ENCODE results near the gene MPP2.
A peak's percentile ranks its signal among the peaks of the same experiment; 100 is the strongest.
"Not testable (repeated sequence)": the region's sequence is repeated elsewhere in the genome, so short reads cannot be mapped to it uniquely, and the experiment has no call there.

Gene MPP2

DNA sequence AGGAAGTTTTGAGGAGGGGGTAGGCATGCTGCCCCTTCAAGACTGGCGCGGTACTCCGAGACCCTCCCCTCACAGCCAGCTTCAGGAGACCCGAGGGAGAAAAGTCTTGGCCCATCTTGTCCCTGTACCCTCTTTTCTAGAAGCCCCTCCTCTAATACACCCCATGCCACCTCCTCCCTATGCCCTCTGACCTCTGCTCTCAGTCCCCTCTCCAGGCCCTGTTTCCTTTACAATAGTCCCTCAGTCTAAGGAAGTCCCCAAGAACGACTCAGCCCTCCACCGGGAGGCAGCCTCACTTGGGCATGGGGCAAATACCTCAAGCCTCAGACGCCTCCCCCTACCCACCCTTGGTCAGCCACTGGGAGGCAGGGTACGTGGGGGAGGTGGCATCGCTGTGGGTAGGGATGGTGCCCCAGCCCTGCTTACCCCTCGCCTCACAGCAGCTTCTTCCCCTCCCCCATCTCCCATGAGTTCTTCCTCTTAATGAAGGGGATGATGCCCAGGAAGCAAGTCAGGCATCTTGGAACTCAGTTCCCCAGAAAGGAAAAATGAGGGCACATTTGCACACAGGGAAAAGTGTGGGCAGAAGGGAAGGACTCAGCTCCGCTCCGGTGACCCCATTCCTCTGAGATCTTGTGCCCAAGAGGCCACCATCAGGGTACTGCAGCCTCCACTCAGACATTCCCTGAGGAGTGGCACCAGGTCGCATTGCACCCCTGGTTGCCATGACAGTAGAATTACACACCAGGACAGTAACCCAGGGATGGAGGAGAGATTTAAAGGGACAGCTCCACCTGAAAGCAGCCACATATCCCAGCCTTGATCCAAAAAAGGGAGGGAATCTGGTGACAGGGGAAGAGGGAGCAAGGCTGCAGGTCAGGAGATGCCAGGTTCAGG, 6.2 kb downstream of the MPP2 start:
- DNase-seq = peak; percentile 43

GRCh38 chr17:43900183-43900857, 7.0 kb downstream of the MPP2 start:
- peak; percentile 90 for DNase-seq

GRCh38 chr17:43898446-43898845, 8.9 kb downstream of the MPP2 start:
- DNase-seq = peak; percentile 37

DNA sequence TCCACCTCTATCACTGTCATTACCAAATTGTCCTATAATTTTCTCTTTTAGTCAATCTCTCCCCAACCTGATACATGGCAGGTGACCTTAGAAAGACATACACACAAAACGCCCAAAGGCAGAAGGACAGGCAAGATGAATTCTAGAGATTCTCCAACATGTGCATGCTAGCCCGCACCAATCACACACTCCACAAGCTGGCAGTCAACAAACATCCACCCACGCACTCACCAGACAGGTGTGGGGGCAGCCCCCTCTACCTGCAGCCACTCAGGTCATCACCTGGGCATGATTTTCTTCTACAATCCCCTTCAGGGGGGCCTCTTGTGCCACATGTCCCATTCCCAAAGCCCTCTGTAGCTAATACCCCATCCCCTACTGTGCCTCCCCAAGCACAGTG, 9.5 kb downstream of the MPP2 start:
- no peak for DNase-seq

DNA sequence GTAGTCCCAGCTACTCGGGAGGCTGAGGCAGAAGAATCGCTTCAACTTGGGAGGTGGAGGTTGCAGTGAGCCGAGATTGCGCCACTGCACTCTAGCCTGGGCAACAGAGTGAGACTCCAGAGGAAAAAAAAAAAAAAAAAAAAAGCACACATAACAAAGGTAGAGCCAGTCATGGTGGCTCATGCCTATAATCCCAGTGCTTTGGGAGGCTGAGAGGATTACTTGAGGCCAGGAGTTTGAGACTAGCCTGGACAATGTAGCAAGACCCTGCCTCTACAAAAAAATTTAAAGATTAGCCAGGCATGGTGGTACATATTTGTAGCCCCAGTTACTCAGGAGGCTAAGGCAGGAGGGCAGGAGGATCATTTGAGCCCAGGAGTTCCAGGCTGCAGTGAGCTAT, 12.8 kb downstream of the MPP2 start:
- not testable (repeated sequence) for DNase-seq

DNA sequence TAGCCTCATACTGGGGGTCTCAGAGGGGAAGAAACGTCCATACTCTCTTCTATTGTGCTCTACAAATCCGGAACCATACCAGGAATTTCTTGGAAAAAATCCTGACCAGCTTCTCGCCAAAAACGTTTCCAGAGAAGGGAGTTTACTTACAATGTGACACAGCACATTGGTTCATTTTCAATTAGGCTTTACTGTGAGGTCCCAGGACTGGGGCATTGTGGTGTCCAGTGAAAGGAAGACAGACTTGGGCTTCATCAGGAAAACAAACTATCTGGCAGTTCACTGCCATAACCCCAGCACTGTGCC, 14.7 kb downstream of the MPP2 start:
- DNase-seq = no peak

DNA sequence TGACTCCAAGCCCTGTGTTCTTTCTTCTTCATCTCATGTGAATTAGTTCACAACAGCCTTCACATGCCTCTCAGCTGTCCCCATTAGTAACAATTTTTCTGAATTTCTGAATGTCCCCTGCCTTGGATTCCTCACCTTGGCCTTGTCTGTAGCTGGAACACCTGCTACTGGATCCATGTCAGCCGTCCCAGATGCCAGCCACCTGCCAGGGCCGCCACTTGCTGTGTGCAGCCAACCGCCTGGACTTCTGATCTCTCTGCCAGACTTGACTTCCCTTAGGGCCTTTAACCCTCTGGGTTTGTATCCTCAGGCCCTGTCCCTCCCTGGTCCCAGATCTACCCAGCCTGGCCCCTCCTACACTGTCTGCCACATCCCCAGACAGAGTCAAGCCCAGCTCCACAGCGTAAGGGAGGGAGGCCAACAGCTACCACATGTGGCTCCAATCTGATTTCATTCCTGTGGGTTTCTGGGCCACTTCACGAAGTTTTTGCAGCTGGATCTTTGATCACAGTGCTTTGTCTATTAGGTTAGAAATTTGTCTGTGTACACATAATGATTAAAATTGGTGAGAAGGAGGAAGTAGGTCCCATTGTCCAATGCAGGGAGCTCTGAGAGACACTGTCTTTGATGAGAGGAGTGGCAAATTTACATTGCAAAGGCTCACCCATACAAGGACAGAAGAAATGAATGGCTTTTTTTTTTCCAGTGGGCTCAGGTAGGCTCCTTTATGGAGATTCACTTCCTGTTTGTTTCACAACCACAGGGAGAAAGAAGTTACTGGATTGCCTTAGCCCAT, 15.3 kb downstream of the MPP2 start:
- DNase-seq = no peak

DNA sequence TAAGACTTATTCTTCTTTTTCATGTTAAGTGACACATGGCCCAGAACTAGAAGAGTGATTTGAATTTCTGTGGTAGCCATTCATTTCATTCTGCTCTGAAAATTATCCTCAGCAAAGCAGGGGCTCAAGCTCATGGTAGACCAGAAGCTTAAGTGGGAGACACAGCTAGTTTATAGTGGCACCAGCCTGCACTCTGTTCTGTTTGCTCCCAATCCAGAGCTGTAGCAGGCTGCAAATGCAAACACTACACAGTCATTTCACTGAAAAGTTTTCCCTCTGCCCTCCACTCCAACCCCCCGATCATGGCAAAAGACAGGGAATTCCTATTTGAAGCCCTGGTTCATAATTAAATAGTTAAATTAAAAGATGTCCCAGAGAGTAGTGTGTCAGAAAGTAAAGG, 17.1 kb downstream of the MPP2 start:
- DNase-seq = no peak

GRCh38 chr17:43888548-43888947, 18.8 kb downstream of the MPP2 start:
- DNase-seq = no peak

- no peak for DNase-seq
Measured at GRCh38 chr17:43882761-43883415, 24.4 kb downstream of the MPP2 start.

GRCh38 chr17:43881758-43882505, 25.4 kb downstream of the MPP2 start:
- DNase-seq = peak; percentile 24

DNA sequence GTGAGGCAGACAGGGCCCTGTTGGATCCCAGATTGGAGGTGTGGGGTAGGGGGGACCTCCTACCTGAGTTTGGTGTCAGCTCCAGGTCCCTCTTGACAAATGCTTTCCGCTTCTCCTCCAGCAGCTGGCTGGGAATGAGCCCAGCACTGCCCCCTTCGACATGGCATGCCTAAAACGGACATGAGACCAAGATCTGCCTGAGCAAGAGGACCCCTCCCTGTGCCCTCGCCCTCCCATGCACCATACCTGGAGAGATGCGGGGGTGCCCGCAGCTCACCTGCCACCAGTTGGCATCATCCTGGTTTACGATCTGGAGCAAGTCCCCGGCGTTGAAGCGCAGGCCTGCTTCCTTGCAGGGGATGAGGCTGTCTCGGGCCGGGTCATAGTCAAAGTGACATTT, 26.2 kb downstream of the MPP2 start:
- DNase-seq = no peak

DNA sequence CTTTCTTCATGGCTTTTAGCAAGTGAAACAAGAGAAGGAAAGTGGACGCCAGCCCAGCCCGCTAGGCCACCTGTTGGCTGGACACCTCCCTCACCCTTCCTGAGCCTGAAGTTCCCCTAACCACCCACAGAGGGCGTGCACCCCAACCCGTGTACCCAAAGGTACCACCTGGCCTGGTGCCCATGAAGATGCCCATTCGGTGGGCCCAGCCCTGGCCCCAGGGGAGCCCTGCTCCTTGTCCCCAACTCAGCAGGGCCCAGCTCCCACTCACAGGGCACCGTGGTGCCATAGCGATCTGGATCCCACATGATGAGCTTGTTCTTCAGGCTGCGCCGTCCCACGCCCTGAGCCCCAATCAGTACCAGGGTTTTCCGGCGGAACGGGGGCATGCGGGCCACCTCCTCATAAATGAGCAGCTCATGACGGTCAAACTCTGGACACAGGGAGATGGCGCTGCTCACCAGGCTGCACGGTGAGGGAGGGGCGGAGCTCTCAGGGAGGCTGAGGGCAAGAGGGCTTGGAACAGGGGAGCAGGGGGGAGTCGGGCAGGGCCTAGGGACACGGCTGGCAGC, 26.8 kb downstream of the MPP2 start:
- peak; percentile 58 for DNase-seq

DNA sequence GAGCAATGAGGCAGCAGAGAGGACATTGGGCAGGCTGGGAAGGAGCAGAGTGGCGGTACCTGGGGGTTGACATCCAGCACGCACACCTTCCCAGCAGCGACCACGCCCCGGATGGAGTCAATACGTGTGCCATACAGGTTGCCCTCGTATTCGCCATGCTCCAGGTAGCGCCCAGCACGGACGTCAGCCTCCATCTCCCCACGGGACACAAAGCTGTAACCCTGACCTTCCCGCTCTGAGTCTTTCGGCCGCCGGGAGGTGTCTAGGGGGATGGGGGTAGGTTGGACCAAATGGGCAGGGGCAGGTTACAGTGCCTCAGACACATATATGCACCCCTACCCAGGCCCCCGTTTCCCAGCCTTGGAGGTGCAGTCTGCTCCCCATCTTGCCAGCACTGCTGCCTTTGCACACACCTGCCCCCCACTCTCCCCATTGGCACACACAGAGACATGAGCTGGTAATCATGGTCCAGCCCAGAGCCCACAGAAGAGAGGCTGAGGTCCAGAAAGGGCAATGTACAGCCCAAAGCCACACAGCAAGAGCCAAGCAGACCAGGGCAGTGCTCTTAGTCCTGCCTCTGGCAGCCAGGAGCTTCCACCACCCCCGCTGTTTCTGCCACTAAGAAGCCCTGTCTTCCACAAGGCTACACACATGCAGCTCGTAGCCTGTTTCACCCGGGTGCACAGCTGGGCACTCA, 27.5 kb downstream of the MPP2 start:
- no peak for DNase-seq

GRCh38 chr17:43878260-43879175, 28.8 kb downstream of the MPP2 start:
- DNase-seq = peak; percentile 78

DNA sequence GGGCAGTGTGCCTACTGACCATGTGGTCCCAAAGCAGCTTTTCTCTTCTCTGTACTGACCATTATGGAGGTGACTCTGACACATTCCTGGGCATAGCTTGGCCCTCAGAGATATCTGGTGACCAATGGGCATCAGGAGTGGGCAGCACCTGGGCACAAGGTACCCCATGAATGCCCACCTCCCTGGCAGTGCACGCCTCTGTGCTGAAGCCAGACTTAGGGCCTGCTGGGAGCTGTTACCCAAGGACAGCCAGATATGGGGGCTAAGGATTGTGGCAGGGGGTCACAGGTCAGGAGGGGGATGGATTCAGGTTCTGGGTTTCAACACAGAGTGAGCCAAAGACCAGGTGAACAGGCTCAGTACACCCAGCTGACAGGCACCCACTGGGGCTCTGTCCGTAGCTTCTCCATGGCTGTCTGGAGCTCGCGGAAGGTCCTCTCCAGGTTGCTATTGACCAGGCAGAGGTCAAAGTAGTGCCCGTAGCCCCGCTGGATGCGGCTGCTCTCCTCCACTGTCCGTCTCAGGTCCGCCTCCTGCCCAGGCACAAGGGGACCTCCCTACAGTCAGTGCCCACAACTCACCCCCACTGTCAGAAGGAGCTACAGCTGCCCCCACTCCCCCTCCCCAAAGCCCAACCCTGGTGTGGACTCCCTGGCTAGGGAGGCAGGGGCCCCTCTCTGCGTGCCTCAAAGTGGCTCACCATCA, 29.7 kb downstream of the MPP2 start:
- DNase-seq = no peak

DNA sequence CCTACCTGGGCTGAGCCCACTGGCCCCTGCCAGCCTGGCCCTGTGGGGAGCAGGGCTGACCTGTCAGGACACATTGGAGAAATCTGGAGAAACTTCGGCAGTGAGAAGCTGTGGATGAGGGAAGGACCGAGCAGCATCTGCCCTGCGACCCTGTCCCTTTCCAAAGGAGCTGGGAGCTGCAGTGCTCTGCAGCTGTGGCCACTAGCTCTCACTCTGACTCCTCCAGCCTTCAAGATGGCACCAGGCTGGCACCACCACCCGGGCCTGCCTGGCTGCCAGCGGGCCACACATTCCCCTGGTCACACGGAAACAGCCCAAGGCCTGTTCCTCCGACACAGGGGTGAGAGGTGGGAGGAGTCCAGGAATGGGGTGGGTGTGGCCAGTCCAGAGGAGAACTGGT, 30.3 kb downstream of the MPP2 start:
- DNase-seq = no peak

GRCh38 chr17:43875476-43876147, 31.7 kb downstream of the MPP2 start:
- no peak for DNase-seq

GRCh38 chr17:43874293-43874692, 33.0 kb downstream of the MPP2 start:
- DNase-seq = no peak

Data from NCI-H69 (cell line).